ENCODE measurements around the gene LIMCH1.

The LIMCH1 gene

GRCh38 chr4:41656572-41657520, 118.9 kb downstream of the LIMCH1 start:
- no peak overlapping the region for H3K4me3 ChIP-seq (ENCODE audit: low read depth, low read length)
- peaks cover 9% of the 10 kb centered on the region for H3K4me1 ChIP-seq (ENCODE audit: control insufficient read depth, insufficient read depth, low read length)
- no peaks in the 10 kb centered on the region for H3K27me3 ChIP-seq (ENCODE audit: control insufficient read depth, insufficient read depth, low read length)
- no peaks in the 10 kb centered on the region for H3K9me3 ChIP-seq (ENCODE audit: control insufficient read depth, insufficient read depth, low read length)
- no peak overlapping the region for H3K27ac ChIP-seq (ENCODE audit: low read depth, low read length)
- no peak overlapping the region for H3K9ac ChIP-seq (ENCODE audit: low read depth, low read length)
- no peaks in the 10 kb centered on the region for H3K36me3 ChIP-seq (ENCODE audit: control insufficient read depth, insufficient read depth, low read length)

GRCh38 chr4:41657561-41657960, 119.6 kb downstream of the LIMCH1 start:
- H3K9me3 ChIP-seq (ENCODE audit: control insufficient read depth, insufficient read depth, low read length): no peaks in the 10 kb centered on the region
- no peak overlapping the region for H3K27ac ChIP-seq (ENCODE audit: low read depth, low read length)
- H3K27me3 ChIP-seq (ENCODE audit: control insufficient read depth, insufficient read depth, low read length): no peaks in the 10 kb centered on the region
- H3K9ac ChIP-seq (ENCODE audit: low read depth, low read length): no peak overlapping the region
- peaks cover 9% of the 10 kb centered on the region for H3K4me1 ChIP-seq (ENCODE audit: control insufficient read depth, insufficient read depth, low read length)
- H3K36me3 ChIP-seq (ENCODE audit: control insufficient read depth, insufficient read depth, low read length): no peaks in the 10 kb centered on the region
- H3K4me3 ChIP-seq (ENCODE audit: low read depth, low read length): no peak overlapping the region

DNA sequence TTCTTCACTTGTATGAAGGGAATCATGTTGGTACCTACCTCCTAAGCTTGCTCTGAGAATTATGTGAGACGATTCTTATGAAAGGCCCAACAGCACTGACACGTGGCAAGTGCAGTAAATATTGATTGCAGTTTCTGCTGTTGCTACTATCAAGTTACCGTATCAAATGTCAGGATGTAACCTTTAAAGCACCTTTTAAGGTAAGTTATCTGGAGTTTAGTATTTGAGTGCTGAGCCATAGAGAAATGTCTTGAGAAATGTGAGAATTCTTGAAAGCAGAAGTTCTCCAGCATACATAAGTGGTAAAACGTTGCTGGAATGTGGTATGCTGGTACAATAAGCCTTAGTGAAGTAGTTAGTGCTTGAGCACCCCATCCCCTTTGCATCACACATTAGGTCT, 120.2 kb downstream of the LIMCH1 start:
- Histone ChIP-seq H3K36me3 (ENCODE audit: control insufficient read depth, insufficient read depth, low read length) (no peaks in the 10 kb centered on the region), H3K27ac (ENCODE audit: low read depth, low read length) (no peak overlapping the region), H3K27me3 (ENCODE audit: control insufficient read depth, insufficient read depth, low read length) (no peaks in the 10 kb centered on the region), H3K9me3 (ENCODE audit: control insufficient read depth, insufficient read depth, low read length) (no peaks in the 10 kb centered on the region), H3K9ac (ENCODE audit: low read depth, low read length) (no peak overlapping the region), H3K4me3 (ENCODE audit: low read depth, low read length) (no peak overlapping the region), H3K4me1 (ENCODE audit: control insufficient read depth, insufficient read depth, low read length) (peaks cover 9% of the 10 kb centered on the region)

GRCh38 chr4:41660352-41660751, 122.4 kb downstream of the LIMCH1 start:
- no peaks in the 10 kb centered on the region for H3K27me3 ChIP-seq (ENCODE audit: control insufficient read depth, insufficient read depth, low read length)
- peaks cover 9% of the 10 kb centered on the region for H3K4me1 ChIP-seq (ENCODE audit: control insufficient read depth, insufficient read depth, low read length)
- H3K27ac ChIP-seq (ENCODE audit: low read depth, low read length): no peak overlapping the region
- no peaks in the 10 kb centered on the region for H3K36me3 ChIP-seq (ENCODE audit: control insufficient read depth, insufficient read depth, low read length)
- no peaks in the 10 kb centered on the region for H3K9me3 ChIP-seq (ENCODE audit: control insufficient read depth, insufficient read depth, low read length)
- no peak overlapping the region for H3K9ac ChIP-seq (ENCODE audit: low read depth, low read length)
- no peak overlapping the region for H3K4me3 ChIP-seq (ENCODE audit: low read depth, low read length)

DNA sequence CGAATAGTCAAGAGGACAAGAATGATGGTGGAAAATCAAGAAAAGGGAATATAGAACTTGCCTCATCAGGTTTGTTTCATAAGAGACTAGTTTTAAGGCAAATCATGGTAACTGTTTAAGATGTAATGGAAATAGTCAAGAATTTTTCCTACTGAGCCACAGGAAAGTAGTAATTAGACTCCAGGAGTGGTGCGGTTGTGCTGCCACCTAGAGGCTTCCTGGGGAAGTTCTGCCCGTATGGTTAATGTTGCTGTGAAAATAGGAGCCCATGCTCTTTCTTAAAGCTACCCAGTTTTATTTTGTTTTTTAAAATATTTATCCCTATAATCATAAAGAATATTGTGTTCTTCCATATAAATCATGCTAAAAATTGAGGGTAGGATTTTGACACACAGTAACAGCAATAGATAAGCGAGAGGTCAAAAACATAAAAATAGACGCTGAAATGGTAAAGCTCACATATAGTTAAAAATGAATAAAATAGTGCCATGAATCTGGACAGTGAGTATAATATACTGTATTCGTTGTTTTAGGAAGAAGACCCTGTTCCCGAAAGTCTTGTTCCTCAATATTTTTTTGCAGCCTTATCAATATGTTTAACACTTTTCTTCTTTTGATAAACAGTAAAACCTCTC, 123.6 kb downstream of the LIMCH1 start:
- Histone ChIP-seq H3K27me3 (ENCODE audit: control insufficient read depth, insufficient read depth, low read length) (no peaks in the 10 kb centered on the region), H3K4me1 (ENCODE audit: control insufficient read depth, insufficient read depth, low read length) (peaks cover 9% of the 10 kb centered on the region), H3K9me3 (ENCODE audit: control insufficient read depth, insufficient read depth, low read length) (no peaks in the 10 kb centered on the region), H3K27ac (ENCODE audit: low read depth, low read length) (no peak overlapping the region), H3K9ac (ENCODE audit: low read depth, low read length) (no peak overlapping the region), H3K36me3 (ENCODE audit: control insufficient read depth, insufficient read depth, low read length) (no peaks in the 10 kb centered on the region), H3K4me3 (ENCODE audit: low read depth, low read length) (no peak overlapping the region)

- no peak overlapping the region for H3K9ac ChIP-seq (ENCODE audit: low read depth, low read length)
- H3K27ac ChIP-seq (ENCODE audit: low read depth, low read length): no peak overlapping the region
- H3K4me3 ChIP-seq (ENCODE audit: low read depth, low read length): no peak overlapping the region
- no peaks in the 10 kb centered on the region for H3K27me3 ChIP-seq (ENCODE audit: control insufficient read depth, insufficient read depth, low read length)
- no peaks in the 10 kb centered on the region for H3K36me3 ChIP-seq (ENCODE audit: control insufficient read depth, insufficient read depth, low read length)
- H3K4me1 ChIP-seq (ENCODE audit: control insufficient read depth, insufficient read depth, low read length): no peaks in the 10 kb centered on the region
- H3K9me3 ChIP-seq (ENCODE audit: control insufficient read depth, insufficient read depth, low read length): no peaks in the 10 kb centered on the region
These were observed 127.8 kb downstream of the LIMCH1 start for GRCh38 chr4:41665636-41666207.

- Histone ChIP-seq H3K27me3 (ENCODE audit: control insufficient read depth, insufficient read depth, low read length) (no peaks in the 10 kb centered on the region), H3K4me1 (ENCODE audit: control insufficient read depth, insufficient read depth, low read length) (peaks cover 6% of the 10 kb centered on the region; the same call in 1 of the 2 replicates), H3K9me3 (ENCODE audit: control insufficient read depth, insufficient read depth, low read length) (no peaks in the 10 kb centered on the region), H3K36me3 (ENCODE audit: control insufficient read depth, insufficient read depth, low read length) (no peaks in the 10 kb centered on the region), H3K9ac (ENCODE audit: low read depth, low read length) (no peak overlapping the region), H3K27ac (ENCODE audit: low read depth, low read length) (no peak overlapping the region), H3K4me3 (ENCODE audit: low read depth, low read length) (no peak overlapping the region)
These were observed 130.1 kb downstream of the LIMCH1 start for GRCh38 chr4:41668024-41668423.

DNA sequence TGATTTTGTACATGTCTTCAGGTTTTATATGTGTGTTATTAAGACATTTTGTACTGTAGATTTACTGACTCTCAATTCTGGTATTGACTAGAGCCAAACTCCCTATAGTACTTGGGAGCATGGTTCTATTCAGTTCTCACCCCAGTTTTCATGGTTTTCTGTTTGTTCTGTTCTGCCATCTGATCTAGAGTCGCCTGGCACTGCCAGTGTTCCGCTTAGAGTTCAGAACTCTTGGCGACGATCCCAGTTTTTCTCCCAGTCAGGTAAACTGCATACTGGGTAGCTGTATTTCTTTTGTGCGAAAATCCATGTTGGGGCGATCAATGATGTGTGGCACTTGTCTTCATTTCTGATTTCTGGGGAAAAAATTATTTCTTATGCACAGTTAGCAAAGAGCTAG, 132.6 kb downstream of the LIMCH1 start:
- no peak overlapping the region for H3K9ac ChIP-seq (ENCODE audit: low read depth, low read length)
- H3K27me3 ChIP-seq (ENCODE audit: control insufficient read depth, insufficient read depth, low read length): no peaks in the 10 kb centered on the region
- no peaks in the 10 kb centered on the region for H3K9me3 ChIP-seq (ENCODE audit: control insufficient read depth, insufficient read depth, low read length)
- no peaks in the 10 kb centered on the region for H3K36me3 ChIP-seq (ENCODE audit: control insufficient read depth, insufficient read depth, low read length)
- peaks cover 9% of the 10 kb centered on the region; the same call in 1 of the 2 replicates for H3K4me1 ChIP-seq (ENCODE audit: control insufficient read depth, insufficient read depth, low read length)
- no peak overlapping the region for H3K27ac ChIP-seq (ENCODE audit: low read depth, low read length)
- H3K4me3 ChIP-seq (ENCODE audit: low read depth, low read length): no peak overlapping the region

GRCh38 chr4:41670982-41671381, 133.0 kb downstream of the LIMCH1 start:
- Histone ChIP-seq H3K36me3 (ENCODE audit: control insufficient read depth, insufficient read depth, low read length) (no peaks in the 10 kb centered on the region), H3K4me1 (ENCODE audit: control insufficient read depth, insufficient read depth, low read length) (peaks cover 9% of the 10 kb centered on the region; the same call in 1 of the 2 replicates), H3K27me3 (ENCODE audit: control insufficient read depth, insufficient read depth, low read length) (no peaks in the 10 kb centered on the region), H3K9ac (ENCODE audit: low read depth, low read length) (no peak overlapping the region), H3K9me3 (ENCODE audit: control insufficient read depth, insufficient read depth, low read length) (no peaks in the 10 kb centered on the region), H3K4me3 (ENCODE audit: low read depth, low read length) (no peak overlapping the region), H3K27ac (ENCODE audit: low read depth, low read length) (no peak overlapping the region)

DNA sequence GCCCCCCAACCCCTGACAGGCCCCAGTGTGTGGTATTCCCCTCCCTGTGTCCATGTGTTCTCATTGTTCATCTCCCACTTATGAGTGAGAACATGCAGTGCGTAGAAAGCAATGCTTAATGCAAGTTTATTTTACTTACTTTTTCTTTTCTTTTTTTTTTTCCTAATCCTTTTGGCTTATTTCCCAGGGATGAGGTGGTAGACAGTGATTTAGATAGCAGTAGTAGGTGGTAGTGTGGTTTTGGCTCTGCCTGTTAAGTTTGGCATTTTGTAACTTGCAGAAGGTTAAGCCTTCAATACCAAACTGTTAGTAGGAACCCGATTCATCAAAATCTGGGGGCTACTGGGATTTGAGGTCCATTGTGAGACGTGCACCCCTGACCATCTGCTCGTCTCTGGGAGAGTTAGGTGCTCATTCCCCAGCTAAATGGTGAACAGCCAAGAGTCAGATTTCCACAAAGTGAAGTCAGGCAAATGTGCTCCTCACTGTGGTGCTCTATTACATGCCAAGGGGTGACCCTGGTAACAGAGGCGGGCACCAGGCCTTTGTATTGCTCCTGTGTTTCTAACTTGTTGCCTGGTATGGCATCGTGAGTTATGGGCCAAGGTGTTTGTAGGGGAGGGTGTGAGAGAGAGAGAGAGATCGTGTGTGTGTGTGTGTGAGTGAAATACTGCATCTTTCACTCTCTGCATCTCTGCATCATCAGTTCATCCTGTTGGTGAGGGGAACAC, 140.3 kb downstream of the LIMCH1 start:
- H3K4me3 ChIP-seq (ENCODE audit: low read depth, low read length): no peak overlapping the region
- H3K9ac ChIP-seq (ENCODE audit: low read depth, low read length): no peak overlapping the region
- H3K9me3 ChIP-seq (ENCODE audit: control insufficient read depth, insufficient read depth, low read length): no peaks in the 10 kb centered on the region
- H3K27ac ChIP-seq (ENCODE audit: low read depth, low read length): no peak overlapping the region
- peaks cover 3% of the 10 kb centered on the region for H3K36me3 ChIP-seq (ENCODE audit: control insufficient read depth, insufficient read depth, low read length)
- H3K4me1 ChIP-seq (ENCODE audit: control insufficient read depth, insufficient read depth, low read length): peaks cover under 1% of the 10 kb centered on the region; the same call in 1 of the 2 replicates
- H3K27me3 ChIP-seq (ENCODE audit: control insufficient read depth, insufficient read depth, low read length): no peaks in the 10 kb centered on the region

Measured in HUES48 (cell line).